ENCODE measurements around the gene CDIP1.
"Not testable (repeated sequence)": the region's sequence is repeated elsewhere in the genome, so short reads cannot be mapped to it uniquely, and the experiment has no call there.

Gene CDIP1

GRCh38 chr16:4538350-4539235 is at the start of gene CDIP1:
Gene CDIP1, minus strand, starts transcription at chr16:4538773. Its CDS starts 24,643 bp downstream, at chr16:4514130.
- DNase-seq (ENCODE audit: low read depth), result peak; percentile 84

- no peak for DNase-seq (ENCODE audit: low read depth)
Observed at GRCh38 chr16:4586291-4586690, 47.7 kb upstream of the CDIP1 start.

GRCh38 chr16:4583906-4584305 is 45.3 kb upstream of the CDIP1 start:
- no peak for DNase-seq (ENCODE audit: low read depth)

- no peak for DNase-seq (ENCODE audit: low read depth)
Observed at GRCh38 chr16:4580250-4580649, 41.7 kb upstream of the CDIP1 start.

- no peak for DNase-seq (ENCODE audit: low read depth)
Observed at GRCh38 chr16:4578961-4579530, 40.5 kb upstream of the CDIP1 start.

DNA sequence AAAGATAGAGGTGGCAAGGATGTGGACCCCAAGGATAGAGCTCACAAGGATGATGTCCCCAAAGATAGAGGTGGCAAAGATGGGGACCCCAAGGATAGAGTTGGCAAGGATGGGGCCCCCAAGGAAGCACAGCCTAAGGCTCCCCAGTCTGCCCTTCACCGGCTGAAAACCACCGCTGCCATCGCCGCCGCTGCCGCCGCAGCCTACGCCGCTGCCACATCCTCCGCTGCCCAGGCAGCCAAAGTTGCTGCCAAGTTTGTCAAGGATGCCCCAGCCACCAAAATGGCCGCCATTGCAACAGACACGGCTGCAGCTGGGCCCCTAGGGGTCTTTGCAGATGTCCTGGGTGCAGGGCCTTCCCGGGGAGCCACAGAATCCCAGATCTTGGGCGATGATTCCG is 37.4 kb upstream of the CDIP1 start:
- no peak for DNase-seq (ENCODE audit: low read depth)

DNA sequence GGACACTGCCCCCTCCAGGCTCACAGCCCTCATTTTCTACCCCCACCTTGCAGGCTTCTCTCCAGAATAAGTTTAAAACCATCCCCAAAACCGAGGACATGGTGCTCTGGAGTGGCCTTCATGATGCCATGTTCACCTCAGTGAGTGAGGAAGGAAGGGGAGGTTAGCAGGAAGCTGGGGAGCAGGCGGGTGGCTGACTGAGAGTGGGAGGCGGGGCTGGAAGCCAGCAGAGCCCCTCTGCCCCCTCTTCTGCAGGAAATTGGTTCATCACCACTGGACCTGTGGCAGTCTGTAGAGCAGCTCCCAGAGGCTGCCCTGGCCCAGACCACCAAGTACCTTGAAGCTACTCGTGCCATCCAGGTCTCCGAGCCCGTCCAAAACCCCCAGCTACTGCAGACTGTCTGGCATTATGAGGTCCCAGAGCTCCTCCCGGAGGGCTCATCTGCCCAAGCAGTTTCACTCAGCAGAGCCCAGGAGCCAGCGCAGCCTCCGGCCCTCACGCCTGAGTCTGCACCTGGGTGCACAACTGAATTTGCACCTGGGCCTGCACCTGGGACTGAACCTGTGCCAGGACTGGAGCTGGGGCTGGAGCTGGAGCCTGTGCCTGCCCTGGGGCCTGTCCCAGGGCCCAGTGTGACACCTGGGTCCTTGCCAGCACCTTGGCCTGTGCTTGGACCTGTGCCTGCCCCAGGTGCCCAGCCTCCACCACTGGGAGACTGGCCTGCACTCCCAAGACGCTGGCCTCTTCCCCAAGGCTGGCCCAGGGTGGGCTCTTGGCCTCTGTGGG is 36.5 kb upstream of the CDIP1 start:
- no peak for DNase-seq (ENCODE audit: low read depth)

- DNase-seq (ENCODE audit: low read depth), result not testable (repeated sequence)
Observed at GRCh38 chr16:4573926-4574325, 35.4 kb upstream of the CDIP1 start.

DNA sequence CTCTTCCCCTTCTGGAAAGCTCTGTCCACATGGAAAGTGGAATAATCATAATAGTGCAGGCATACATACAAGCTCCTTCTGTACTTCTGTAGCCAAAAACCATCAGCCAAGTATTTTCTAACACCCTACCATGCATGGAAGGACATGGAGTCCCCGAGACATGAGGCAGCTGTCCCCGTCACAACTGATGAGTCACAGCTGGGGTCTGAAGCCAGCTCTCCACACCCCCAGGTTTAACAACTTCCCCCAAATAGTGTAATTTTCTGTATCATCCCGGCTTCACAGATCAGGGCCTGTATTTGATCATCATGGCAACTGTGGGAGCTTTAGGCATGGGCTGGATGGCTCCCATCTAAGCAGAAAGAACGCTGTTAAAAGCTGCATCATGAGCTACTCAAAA is 34.1 kb upstream of the CDIP1 start:
- no peak for DNase-seq (ENCODE audit: low read depth)

DNA sequence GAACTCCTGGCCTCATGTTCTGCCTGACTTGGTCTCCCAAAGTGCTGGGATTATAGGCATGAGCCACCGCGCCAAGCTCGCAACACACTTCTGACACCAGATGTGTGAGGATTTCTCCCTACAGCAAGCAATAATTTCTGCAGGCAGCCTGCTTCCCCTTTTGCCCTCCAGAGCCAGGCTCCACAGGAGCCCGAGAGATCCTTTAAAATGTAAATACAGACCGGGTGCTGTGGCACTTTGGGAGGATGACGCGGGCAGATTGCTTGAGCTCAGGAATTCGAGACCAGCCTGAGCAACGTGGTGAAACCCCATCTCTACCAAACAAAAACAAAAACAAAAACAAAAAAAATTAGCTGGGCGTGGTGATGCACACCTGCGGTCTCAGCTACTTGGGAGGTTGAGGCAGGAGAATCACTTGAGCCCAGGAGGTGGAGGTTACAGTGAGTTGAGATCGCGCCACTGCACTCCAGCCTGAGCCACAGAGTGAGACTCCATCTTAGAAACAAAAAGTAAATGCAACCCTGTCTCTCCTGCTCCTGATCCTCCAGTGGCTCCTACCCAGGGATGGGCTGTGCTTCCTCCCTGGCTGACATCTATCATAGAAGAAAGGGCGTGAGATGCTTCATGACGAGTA is 32.2 kb upstream of the CDIP1 start:
- DNase-seq (ENCODE audit: low read depth), result no peak

- DNase-seq (ENCODE audit: low read depth), result no peak
Observed at GRCh38 chr16:4570086-4570485, 31.5 kb upstream of the CDIP1 start.

DNA sequence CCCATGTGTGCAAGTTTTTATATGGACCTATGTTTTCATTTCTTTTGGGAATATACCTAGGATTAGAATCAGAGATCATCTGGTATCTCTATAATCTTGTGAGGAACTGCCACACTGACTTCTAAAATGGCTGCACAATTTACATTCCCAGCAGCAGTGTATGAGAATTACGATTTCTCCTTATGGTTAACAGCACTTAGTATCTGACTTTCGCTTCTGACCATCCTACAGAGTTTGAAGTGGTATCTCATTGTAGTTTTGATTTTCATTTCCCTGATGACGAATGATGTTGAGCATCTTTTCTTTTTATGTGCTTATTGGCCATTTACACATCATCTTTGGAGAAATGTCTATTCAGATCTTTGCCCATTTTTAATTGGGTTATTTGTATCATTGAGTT is 27.6 kb upstream of the CDIP1 start:
- DNase-seq (ENCODE audit: low read depth), result no peak

- no peak for DNase-seq (ENCODE audit: low read depth)
Observed at GRCh38 chr16:4564661-4565267, 26.2 kb upstream of the CDIP1 start.

GRCh38 chr16:4561596-4561995 is 23.0 kb upstream of the CDIP1 start:
- no peak for DNase-seq (ENCODE audit: low read depth)

DNA sequence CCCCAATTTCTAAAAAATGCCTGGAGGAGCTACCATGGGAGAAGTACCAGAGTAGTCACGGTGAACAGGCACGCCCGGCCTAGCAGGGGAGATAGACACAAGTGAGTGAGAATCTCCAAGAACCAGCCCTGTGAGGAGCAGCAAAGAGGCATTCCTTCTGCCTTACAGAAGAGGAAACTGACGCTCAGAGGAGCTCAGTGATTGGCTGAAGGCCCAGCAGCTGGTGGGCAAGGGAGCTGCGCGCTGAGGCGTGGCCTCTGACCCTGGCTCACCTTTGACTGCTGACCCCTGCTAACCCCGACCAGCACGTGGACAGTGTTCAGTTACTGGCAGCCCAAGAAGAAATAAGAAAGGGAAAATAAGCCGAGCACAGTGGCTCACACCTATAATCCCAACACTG is 19.4 kb upstream of the CDIP1 start:
- DNase-seq (ENCODE audit: low read depth), result no peak

GRCh38 chr16:4556580-4556979 is 18.0 kb upstream of the CDIP1 start:
- no peak for DNase-seq (ENCODE audit: low read depth)

- DNase-seq (ENCODE audit: low read depth), result no peak
Observed at GRCh38 chr16:4556112-4556511, 17.5 kb upstream of the CDIP1 start, which contains the start of gene C16orf96. Gene C16orf96, plus strand, starts transcription at chr16:4556340. Its CDS starts 150 bp downstream, at chr16:4556490.

DNA sequence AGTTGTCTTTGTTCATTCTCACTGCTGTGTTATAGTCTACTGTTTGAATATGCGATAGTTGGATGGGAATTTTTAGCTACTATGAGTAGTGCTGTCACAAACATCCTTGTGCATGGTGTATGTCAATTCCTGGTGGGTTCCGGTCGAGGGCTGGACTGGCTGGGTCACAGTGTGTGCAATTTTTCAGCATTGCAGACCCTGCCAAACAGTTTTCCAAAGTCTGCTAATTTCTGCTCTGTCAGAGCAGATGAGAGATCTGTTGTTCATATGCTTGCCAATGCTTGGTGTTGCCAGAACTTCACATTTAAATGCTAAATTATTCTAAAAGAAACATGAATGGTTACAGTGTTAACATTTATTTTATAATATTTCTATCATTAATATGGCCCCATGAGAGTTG is 14.0 kb upstream of the CDIP1 start:
- no peak for DNase-seq (ENCODE audit: low read depth)

DNA sequence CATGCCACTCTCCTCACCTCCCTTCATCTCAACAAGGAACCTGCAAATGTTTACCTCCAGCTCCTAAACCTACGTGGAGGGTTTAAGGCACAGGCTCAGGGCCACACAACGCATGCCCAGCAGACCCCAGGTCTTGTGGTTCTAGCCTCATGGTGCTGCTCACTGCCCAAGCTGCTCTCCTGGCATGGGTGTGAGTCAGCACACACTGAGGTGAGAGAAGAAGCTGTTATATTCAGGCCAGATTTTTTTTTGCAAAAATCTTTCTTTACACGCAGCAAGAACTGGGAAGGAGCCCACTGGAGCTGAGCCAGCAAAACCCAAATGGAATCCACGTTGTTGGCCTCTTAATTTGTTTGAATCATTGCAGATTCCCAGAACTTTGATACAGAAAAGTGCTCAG is 12.0 kb upstream of the CDIP1 start:
- DNase-seq (ENCODE audit: low read depth), result no peak

DNA sequence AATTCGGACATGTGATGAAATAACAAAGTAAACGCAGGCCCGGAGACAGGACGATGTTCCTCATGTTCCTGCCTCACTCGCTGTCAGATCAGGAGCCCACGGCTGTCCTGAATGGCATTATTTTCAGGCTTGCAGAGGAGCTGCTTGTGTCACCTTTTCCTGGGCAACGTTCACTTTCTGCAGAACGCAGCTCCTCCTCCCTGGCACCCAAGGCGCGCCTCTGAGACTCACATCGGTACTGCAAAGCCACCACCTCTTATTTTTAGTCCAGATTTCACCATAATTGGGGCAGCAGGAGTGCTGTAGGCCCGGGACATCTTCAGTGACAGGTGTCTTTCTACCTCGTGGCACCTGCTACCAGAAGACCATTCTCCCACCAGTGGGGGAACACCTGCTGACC is 9.6 kb upstream of the CDIP1 start:
- no peak for DNase-seq (ENCODE audit: low read depth)

DNA sequence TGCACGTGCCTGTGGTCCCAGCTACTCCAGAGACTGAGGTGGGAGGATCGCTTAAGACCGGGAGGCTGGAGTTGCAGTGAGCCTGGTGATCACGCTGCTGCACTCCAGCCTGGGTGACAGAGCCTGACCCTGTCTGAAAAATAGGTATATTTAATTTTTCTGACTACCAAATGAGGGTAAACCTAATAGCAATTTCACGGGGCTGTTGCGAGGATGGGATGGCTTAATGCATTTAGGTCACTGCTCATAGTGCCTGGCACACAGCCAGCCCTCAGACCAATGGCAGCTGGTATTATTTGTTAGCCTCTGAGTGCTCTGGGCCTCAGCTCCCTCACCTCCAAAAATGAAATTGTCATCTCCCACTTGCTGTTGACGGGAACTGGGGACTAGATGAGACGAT is 5.9 kb upstream of the CDIP1 start:
- no peak for DNase-seq (ENCODE audit: low read depth)

- no peak for DNase-seq (ENCODE audit: low read depth)
Observed at GRCh38 chr16:4539716-4540284, 1.2 kb upstream of the CDIP1 start.
